ENCODE measurements around the gene SLC18A2.
A peak's percentile ranks its signal among the peaks of the same experiment; 100 is the strongest.

The SLC18A2 gene

GRCh38 chr10:117320050-117320665 is 79.2 kb downstream of the SLC18A2 start:
- DNase-seq = peak; percentile 12

DNA sequence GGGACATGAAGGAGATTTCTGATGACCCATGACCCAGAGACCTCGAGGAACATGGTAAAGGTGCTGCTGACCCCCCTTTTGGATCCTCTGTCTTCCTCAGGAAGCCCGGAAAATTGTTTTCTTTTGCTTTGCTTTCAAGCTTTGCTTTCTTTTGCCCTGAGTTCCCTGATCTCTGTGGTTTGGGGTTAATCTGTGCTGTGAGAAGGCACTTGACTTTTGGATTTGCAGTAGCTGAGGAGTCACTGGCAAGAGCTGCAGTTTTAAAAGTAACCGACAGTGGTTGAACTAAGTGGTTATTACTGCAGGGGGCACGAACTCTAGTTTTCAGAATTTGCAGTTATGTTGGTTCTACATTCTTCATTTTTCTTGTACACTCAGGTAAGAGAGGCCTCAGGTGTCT is 81.3 kb downstream of the SLC18A2 start:
- DNase-seq = no peak

GRCh38 chr10:117324367-117324766 is 83.5 kb downstream of the SLC18A2 start:
- no peak for DNase-seq

DNA sequence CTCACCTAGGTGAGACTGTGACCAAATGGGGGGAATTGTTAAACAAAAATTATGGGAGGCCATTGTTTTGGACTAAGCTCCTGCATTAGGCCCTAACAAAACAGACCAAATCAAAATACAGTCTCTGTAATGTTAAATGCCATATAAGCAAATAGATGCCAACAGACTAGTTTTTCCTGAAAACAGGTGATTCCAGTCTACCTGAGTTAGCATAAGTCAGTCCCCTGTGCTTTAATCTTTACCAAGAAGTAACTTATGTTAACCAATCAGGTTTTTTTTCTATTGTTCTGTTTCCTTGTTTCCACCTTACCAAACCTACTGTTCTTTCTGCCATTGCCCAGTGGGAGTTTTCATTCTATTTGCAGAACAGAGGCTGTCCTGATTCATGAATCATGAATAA is 86.3 kb downstream of the SLC18A2 start:
- DNase-seq = no peak
